ENCODE data around the gene TP53RK. TPM values are rescaled to one million over a fixed set of nuclear protein-coding genes. Genes with fewer than 3 reads are reported as not detected.
A peak's percentile ranks its signal among the peaks of the same experiment; 100 is the strongest.

The TP53RK gene
- total and polyA plus RNA-seq, 2 of the 13 experiments (the other 11 are each of a cell fraction or from before 2014, with no cell fraction given): 12.9 to 25.5 TPM

GRCh38 chr20:46717818-46718541, 28.7 kb upstream of the TP53RK start:
- TF ChIP-seq MAFK (conservative IDR thresholded peaks at IDR 0.05 in 1 of 2, IDR thresholded peaks at IDR 0.05 in 1 of 2; ENCODE audit: low read length in 2 of 2): peak; percentile 86 to 91
- TF ChIP-seq ZNF121 (CRISPR knock-in tag; IDR thresholded peaks at IDR 0.05): peak; percentile 84
- TF ChIP-seq GLI4 (CRISPR knock-in tag; IDR thresholded peaks at IDR 0.05; ENCODE audit: borderline replicate concordance): 0 out of 2 replicates have a peak, but pooled peaks have one; percentile 41
- 0 out of 2 replicates have a peak, but pooled peaks have one; percentile 32 for TF ChIP-seq ZNF362 (CRISPR knock-in tag; IDR thresholded peaks at IDR 0.05; ENCODE audit: borderline replicate concordance)
- peak; percentile 82 for TF ChIP-seq MAFF (IDR thresholded peaks at IDR 0.05; ENCODE audit: low read depth, low read length)
- no peak for TF ChIP-seq ZNF431 (CRISPR knock-in tag; IDR thresholded peaks at IDR 0.05; ENCODE audit: borderline replicate concordance, low read depth)
- TF ChIP-seq FOXP4 (CRISPR knock-in tag; IDR thresholded peaks at IDR 0.05): no peak
- no peaks in the 10 kb centered on the region for H4K20me1 ChIP-seq (ENCODE audit: insufficient read depth, low read length)
- H3K4me3 ChIP-seq (replicated peaks in 1 of 3; ENCODE audit: insufficient read depth in 1 of 3, low read depth in 2 of 3, low read length in 3 of 3): no peak overlapping the region
- no peak overlapping the region for H2AFZ ChIP-seq (ENCODE audit: low read length)
- H3K4me2 ChIP-seq (ENCODE audit: low read depth, low read length): no peak overlapping the region
- no peaks in the 10 kb centered on the region for H3K79me2 ChIP-seq (ENCODE audit: insufficient read depth, low read length)
- no peak for DNase-seq (ENCODE audit: low spot score)
- H3K4me1 ChIP-seq (ENCODE audit: insufficient read depth, low read length): peaks cover 29% of the 10 kb centered on the region
- no TSS peak for BruUV-seq (replicated peaks)
- H3K9me3 ChIP-seq (ENCODE audit: low read length): peaks cover 14% of the 10 kb centered on the region
- no peak overlapping the region for H3K27ac ChIP-seq (ENCODE audit: extremely low read length, insufficient read depth, low read length)
- WGBS (ENCODE audit: low lambda C conversion rate): 83% methylated on average over 9 of the region's 9 CpGs
- no peak for FAIRE-seq
- intact Hi-C loops (cut with micrococcal nuclease; ENCODE audit: unreplicated experiment): no loop called here
- H3K36me3 ChIP-seq (replicated peaks in 1 of 2; ENCODE audit: control insufficient read depth in 1 of 2, insufficient read depth in 2 of 2, low read length in 2 of 2): no peaks in the 10 kb centered on the region; a peak in 1 of 5 replicates
- POLR2A ChIA-PET: no interaction called here
- no peak overlapping the region for H3K9ac ChIP-seq (ENCODE audit: insufficient read depth, low read depth, low read length)
- H3K27me3 ChIP-seq (ENCODE audit: control insufficient read depth in 1 of 2, insufficient read depth in 2 of 2, low read length in 2 of 2): no peaks in the 10 kb centered on the region
- in situ Hi-C loops (cut with HindIII; ENCODE audit: extremely low pct_ligation_motif_present, low pct_unique_long_range_greater_than_20kb): no loop called here
- CTCF ChIA-PET (ENCODE audit: low intra/inter-chr PET ratio, low total read pairs): no interaction called here
- ATAC-seq: no peak

Data from HepG2 (cell line).